Head of caudate nucleus (tissue), 42 donors: ENCODE data around the gene BTK.
"Not testable (repeated sequence)": the region's sequence is repeated elsewhere in the genome, so short reads cannot be mapped to it uniquely, and the experiment has no call there.

Experiments
- DNase-seq, 42 donors: peaks; one replicate each; pipeline versions ENCODE4 v3.0.0 to v3.0.0-alpha.2; 2020 to 2021; ENCODE audit warnings: mixed read lengths in 7 of 42
- intact Hi-C: fragments of 100-400 bp; cut with DNase I; formaldehyde crosslinking; loops from one replicate; pipeline ENCODE4 v1.15.0; 2022

BTK gene

DNA sequence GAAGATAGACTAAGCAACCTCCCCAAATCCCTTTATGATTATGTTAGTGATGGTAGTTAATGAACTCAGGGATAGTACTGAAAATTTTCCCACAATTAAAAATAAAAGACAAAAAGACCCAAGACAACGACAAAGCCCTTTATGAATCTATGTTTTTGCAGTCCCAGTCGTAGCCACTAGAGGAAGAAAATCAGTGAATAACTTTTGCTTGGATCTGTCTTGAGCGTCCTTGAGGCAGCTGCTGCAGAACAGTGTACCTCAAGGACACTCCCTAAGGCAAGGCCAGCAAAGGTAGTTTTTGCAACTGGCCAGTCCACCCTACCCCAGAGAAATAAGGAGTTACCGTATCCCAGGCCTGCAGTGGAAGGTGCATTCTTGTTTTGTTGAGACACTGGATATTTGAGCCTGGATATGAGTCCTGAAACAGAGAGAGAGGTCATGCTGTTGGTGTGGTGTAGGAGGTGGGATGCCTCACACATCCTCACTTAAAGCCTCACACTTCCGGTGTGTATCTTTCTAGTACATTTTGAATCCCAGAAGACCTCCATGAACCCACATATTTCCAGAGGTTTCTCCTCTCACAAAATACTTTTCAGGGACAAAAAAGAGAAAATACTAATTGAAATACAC lies 28.7 kb downstream of the BTK start:
- intact Hi-C loops, result no loop called here
- DNase-seq, result no peak

DNA sequence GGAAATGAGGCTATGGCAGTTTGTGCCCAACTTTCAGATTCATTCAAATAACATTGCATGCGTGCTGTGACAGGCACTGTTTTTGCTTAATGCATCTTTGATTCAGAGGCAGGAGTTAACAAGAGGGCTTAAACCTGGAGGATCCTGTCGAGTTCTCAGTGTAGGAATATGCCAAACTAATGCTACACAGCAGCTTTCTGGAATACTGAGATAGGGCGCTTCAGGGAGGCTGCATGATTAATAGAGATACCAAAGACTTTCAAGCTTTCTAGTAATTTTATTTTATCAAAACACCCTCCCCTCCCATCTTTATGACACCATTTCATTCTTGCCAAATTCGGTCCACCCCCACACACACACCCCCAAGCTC lies 36.8 kb downstream of the BTK start:
- intact Hi-C loops, result no loop called here
- no peak for DNase-seq

- DNase-seq, result peak; percentile 60 to 90 (median 80)
- intact Hi-C loops, result no loop called here
Measured at GRCh38 chrX:101348452-101349192, 37.4 kb downstream of the BTK start, which contains the start of gene TIMM8A. Gene TIMM8A (minus strand): TSS chrX:101348742. CDS start chrX:101348664, 78 bp downstream.

DNA sequence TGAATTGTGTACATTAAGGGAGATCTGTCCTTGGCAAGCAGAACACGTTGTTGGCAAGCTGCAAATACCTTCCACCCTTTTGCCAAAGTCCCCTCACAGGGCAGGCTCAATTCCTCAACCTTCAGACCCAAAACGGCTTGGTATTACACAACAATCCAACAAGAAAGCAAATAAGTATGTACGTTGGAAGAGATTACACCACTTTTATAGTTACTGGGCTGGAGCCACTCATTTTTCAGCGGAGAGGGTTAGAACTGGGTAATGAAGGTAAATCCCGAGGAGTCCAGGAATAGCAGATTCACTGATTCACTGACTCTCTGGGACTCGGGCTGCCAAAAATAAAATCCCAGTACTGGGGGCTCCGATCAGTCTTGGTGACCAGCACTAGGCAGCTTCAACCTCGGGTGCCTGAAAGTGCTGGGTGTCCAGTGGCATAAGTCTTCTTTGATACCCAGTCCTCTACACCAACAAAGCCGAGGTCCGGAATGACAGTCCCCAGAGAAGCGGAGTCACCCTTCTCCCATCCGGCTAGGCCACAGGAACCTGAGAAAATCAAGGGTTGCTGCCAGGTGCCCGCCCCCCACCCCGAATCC lies 38.0 kb downstream of the BTK start:
- intact Hi-C loops, result no loop called here
- peak in 8 of 42 donors; percentile 2 to 36 (median 8) for DNase-seq

DNA sequence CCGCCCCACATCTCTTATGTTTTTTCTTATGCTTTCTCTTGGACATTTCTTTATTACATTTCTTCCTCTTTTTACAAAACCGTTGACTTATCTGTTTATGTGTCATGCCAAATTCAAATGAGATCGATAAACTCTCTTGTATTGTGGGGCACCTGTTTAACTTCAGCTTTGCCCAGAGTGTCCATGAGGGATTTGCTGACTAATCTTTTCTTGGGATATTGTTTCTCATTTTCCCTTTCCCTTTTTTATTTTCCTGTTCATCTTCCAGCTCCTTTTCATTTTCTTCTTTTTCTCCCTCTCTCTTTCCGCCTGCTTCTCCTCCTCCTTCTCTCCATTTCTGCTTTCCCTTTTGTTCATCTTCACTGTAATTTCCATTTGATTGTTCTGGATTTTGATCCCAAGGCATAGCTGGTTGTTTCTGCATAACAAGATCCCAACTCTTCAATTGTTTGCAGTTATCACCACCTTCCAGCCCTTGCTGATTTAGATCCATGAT lies 48.2 kb downstream of the BTK start:
- intact Hi-C loops, result no loop called here
- no peak for DNase-seq

- intact Hi-C loops, DNase-seq: not testable (repeated sequence)
Measured at GRCh38 chrX:101334310-101334709, 51.7 kb downstream of the BTK start.

- intact Hi-C loops, DNase-seq: not testable (repeated sequence)
Measured at GRCh38 chrX:101326600-101326999, 59.4 kb downstream of the BTK start.

DNA sequence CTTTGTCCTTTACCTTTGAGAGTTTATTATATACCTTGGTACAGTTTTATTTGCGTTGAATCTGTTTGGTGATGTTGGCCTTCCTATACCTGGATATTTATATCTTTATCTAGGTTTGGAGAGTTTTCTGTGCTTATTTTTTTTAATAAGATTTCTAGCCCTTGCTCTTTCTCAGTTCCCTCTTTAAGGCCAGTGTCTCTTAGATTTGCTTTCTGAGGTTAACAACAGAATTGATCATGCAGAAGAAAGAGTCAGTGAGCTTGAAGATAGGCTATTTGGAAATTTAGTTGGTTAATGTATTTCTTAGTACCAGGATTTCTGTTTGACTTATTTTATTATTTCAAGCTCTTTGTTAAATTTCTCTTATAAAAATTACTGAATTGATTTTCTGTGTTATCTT lies 82.2 kb downstream of the BTK start:
- DNase-seq, result no peak
- intact Hi-C loops, result no loop called here
